Gastroesophageal sphincter (tissue), 4 donors: ENCODE data around the gene TAOK3. TPM values are rescaled to one million over a fixed set of nuclear protein-coding genes. Genes with fewer than 3 reads are reported as not detected.

Experiments
- ATAC-seq: fragments of 150-250 bp; one replicate; pipeline ENCODE4 v1.9.1; 2016; ENCODE audit warnings: mild to moderate bottlenecking, moderate library complexity
- H3K27ac ChIP-seq, 4 donors: fragments of 200-600 bp; sonication (generic) in 3 of 4; 1 replicate in 3 of 4; 2 replicates in 1 of 4; pipeline ENCODE4 v1.5.1; 2016 to 2019
- H3K27me3 ChIP-seq: fragments of 200-600 bp; sonication (generic); one replicate; pipeline ENCODE4 v1.5.1; 2019
- H3K36me3 ChIP-seq, 2 donors: fragments of 200-600 bp; sonication (generic); one replicate each; pipeline ENCODE4 v1.5.1; 2019; ENCODE audit warnings: control low read depth in 1 of 2
- H3K4me1 ChIP-seq, 3 donors: fragments of 200-600 bp; sonication (generic); 1 replicate in 2 of 3; 2 replicates in 1 of 3; pipeline ENCODE4 v1.5.1; 2016 to 2019; ENCODE audit warnings: control low read depth in 2 of 3
- H3K4me3 ChIP-seq, 2 donors: fragments of 200-600 bp; sonication (generic); one replicate each; pipeline ENCODE4 v1.5.1; 2019; ENCODE audit warnings: mild to moderate bottlenecking in 1 of 2, moderate library complexity in 1 of 2
- H3K9me3 ChIP-seq, 3 donors: fragments of 200-600 bp; sonication (generic); one replicate each; pipeline ENCODE4 v1.5.1; 2017 to 2019; ENCODE audit warnings: control low read depth in 2 of 3
- CTCF ChIP-seq, 4 experiments: fragments of 200-600 bp in 2 of 4; fragments of 450-650 bp in 2 of 4; sonication (generic) in 1 of 4; IDR thresholded peaks; one replicate each; pipeline ENCODE4 v1.5.1; 2017 to 2019; ENCODE audit warnings: antibody characterized with exemption in 4 of 4, mild to moderate bottlenecking in 2 of 4, moderate library complexity in 2 of 4
- EP300 ChIP-seq: sonication (generic); formaldehyde crosslinking; IDR thresholded peaks from one replicate; pipeline ENCODE4 v1.6.1; 2017; ENCODE audit warnings: antibody characterized with exemption, mild to moderate bottlenecking
- POLR2A ChIP-seq, 2 donors: fragments of 450-650 bp; IDR thresholded peaks; one replicate each; pipeline ENCODE4 v1.6.1; 2017; ENCODE audit warnings: antibody characterized with exemption in 2 of 2, mild to moderate bottlenecking in 2 of 2, moderate library complexity in 1 of 2
- POLR2AphosphoS5 ChIP-seq: sonication (generic); formaldehyde crosslinking; IDR thresholded peaks from one replicate; pipeline ENCODE4 v1.6.1; 2017; ENCODE audit warnings: antibody characterized with exemption
- WGBS, 2 donors: methylation state at CpG; one replicate each; pipeline ENCODE4 v1.1.5; 2018; ENCODE audit warnings: low coverage in 1 of 2; 5-methylcytosine and 5-hydroxymethylcytosine counted together
- total RNA-seq, 4 donors: library from RNA; depleted of rRNA; stranded (reverse); fragments of >200 nt; gene quantifications; one replicate each; pipeline ENCODE4 v1.1.0, GENCODE V29; 2016

Gene TAOK3
- total RNA-seq, 4 donors from 2014 or later: 26.9 to 55.0 (median 36.7) TPM

- Histone ChIP-seq H3K4me1 (no peaks in the 10 kb centered on the region), H3K27me3 (no peaks in the 10 kb centered on the region), H3K36me3 (no peaks in the 10 kb centered on the region), H3K4me3 (no peak overlapping the region), H3K9me3 (no peaks in the 10 kb centered on the region), H3K27ac (no peak overlapping the region)
- TF ChIP-seq POLR2A (IDR thresholded peaks at IDR 0.05) (no peak), POLR2AphosphoS5 (no peak), CTCF (IDR thresholded peaks at IDR 0.05) (no peak), EP300 (no peak)
- no peak for ATAC-seq
These were observed 27.9 kb downstream of the TAOK3 start for GRCh38 chr12:118344829-118345228.

- Histone ChIP-seq H3K27me3 (no peaks in the 10 kb centered on the region), H3K36me3 (no peaks in the 10 kb centered on the region), H3K27ac (no peak overlapping the region), H3K4me1 (no peaks in the 10 kb centered on the region), H3K9me3 (no peaks in the 10 kb centered on the region), H3K4me3 (no peak overlapping the region)
- no peak for TF ChIP-seq POLR2AphosphoS5
- no peak for TF ChIP-seq POLR2A (IDR thresholded peaks at IDR 0.05)
- no peak for TF ChIP-seq CTCF (IDR thresholded peaks at IDR 0.05)
- no peak for TF ChIP-seq EP300
- no peak for ATAC-seq
- WGBS, 2 donors: 38 to 71% methylated on average over 2 of the region's 2 CpGs
These were observed 30.6 kb downstream of the TAOK3 start for GRCh38 chr12:118342090-118342489.

DNA sequence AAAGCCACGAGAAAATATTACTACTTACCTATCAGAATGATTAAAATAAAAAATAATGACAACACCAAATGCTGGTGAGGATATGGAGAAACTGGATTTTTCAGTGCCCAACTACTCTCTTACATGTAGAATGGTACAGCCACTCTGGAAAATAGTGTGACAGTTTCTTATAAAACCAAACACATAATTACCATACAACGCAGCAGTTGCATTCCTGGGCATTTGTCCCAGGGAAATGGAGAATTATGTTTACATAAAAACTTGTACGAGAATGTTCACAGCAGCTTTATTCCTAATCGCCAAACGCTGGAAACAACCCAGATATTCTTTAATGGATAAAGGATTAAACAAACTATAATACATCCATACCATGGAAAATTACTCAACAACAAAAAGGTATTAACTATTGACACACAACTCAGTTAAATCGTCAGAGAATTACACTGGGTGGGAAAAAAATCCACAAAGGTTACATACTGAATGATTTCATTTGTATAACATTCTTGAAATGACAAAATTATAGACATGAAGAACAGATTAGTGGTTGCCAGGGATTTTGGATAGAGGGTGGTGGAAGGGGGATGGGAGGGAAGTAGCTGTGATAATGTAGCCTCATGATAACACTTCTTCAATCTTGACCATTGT is 35.4 kb downstream of the TAOK3 start:
- 15 to 30% methylated on average over 6 of the region's 6 CpGs for WGBS, 2 donors
- H3K4me3 ChIP-seq: no peak overlapping the region
- no peaks in the 10 kb centered on the region for H3K9me3 ChIP-seq
- H3K27ac ChIP-seq: no peak overlapping the region
- no peaks in the 10 kb centered on the region for H3K4me1 ChIP-seq
- H3K36me3 ChIP-seq: no peaks in the 10 kb centered on the region
- no peaks in the 10 kb centered on the region for H3K27me3 ChIP-seq
- TF ChIP-seq POLR2AphosphoS5 (no peak), POLR2A (IDR thresholded peaks at IDR 0.05) (no peak), CTCF (IDR thresholded peaks at IDR 0.05) (no peak), EP300 (no peak)
- ATAC-seq: no peak

DNA sequence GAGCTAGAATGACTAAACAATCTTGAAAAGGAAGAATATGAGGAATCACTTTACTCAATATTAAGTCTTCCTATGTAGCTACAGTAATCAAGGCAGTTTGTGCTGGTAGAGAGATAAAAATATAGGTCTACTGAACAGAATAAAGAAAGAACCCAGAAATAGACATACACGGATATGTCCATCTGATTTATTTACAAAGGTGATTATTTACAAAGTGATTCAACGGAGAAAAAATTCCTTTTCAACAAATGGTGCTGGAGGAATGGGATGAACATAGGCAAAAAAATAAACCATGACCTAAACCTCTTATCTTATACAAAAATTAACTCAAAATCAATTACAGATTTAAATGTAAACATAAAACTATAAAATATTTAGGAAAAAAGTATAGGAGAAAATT is 36.6 kb downstream of the TAOK3 start:
- WGBS, 2 donors: 76% methylated on average over 2 of the region's 2 CpGs
- no peak for TF ChIP-seq EP300
- Histone ChIP-seq H3K4me3 (no peak overlapping the region), H3K4me1 (peaks cover 0 to under 1% (median 0%) of the 10 kb centered on the region in 3 donors), H3K27ac (no peak overlapping the region), H3K27me3 (no peaks in the 10 kb centered on the region), H3K36me3 (no peaks in the 10 kb centered on the region), H3K9me3 (no peaks in the 10 kb centered on the region)
- no peak for ATAC-seq

DNA sequence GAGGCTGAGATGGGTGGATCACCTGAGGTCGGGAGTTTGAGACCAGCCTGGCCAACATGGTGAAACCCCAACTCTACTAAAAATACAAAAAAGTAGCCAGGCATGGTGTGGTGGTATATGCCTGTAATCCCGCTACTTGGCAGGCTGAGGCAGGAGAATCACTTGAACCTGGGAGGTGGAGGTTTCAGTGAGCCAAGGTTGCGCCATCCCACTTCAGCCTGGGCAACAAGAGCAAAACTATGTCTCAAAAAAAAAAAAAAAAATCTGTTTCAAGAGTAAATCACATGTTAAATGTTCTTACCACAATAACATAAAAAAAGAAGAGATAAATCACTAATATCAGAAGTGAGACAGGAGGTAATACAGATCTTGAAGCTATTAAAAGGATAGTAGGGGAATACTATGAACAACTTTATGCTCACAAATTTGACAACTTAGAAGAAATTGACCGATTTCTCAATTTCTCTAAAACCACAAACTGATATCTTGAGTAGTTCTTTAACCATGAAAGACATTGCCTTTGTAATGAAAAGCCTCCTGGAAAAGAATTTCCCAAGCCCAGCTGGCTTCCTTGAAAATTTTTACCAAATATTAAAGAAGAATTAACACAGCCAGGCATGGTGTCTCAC is 37.7 kb downstream of the TAOK3 start:
- no peaks in the 10 kb centered on the region for H3K36me3 ChIP-seq
- H3K27ac ChIP-seq: no peak overlapping the region
- no peak overlapping the region for H3K4me3 ChIP-seq
- WGBS, 2 donors: 73 to 88% methylated on average over 3 of the region's 4 CpGs
- H3K4me1 ChIP-seq: peaks cover 0 to 10% (median 0%) of the 10 kb centered on the region in 3 donors
- no peak for TF ChIP-seq EP300
- no peak for TF ChIP-seq POLR2AphosphoS5
- no peak for TF ChIP-seq POLR2A (IDR thresholded peaks at IDR 0.05)
- TF ChIP-seq CTCF (IDR thresholded peaks at IDR 0.05): no peak
- no peaks in the 10 kb centered on the region for H3K27me3 ChIP-seq
- ATAC-seq: no peak
- H3K9me3 ChIP-seq: no peaks in the 10 kb centered on the region
